HG03457 (cell line): ENCODE results near the gene PLEKHG5.
"Not testable (repeated sequence)": the region's sequence is repeated elsewhere in the genome, so short reads cannot be mapped to it uniquely, and the experiment has no call there.

Experiments
- ATAC-seq: cut with Tn5 transposase; IDR thresholded peaks from one replicate; pipeline ENCODE4 v1.9.1; 2021; ENCODE audit warnings: moderate number of reproducible peaks; ENCODE audit not compliant: unreplicated experiment

PLEKHG5 gene

GRCh38 chr1:6447818-6448748 is 43.4 kb downstream of the PLEKHG5 start:
- no peak for ATAC-seq

GRCh38 chr1:6447016-6447817 is 44.2 kb downstream of the PLEKHG5 start:
- no peak for ATAC-seq

GRCh38 chr1:6446665-6447015 is 44.8 kb downstream of the PLEKHG5 start:
- ATAC-seq: no peak

GRCh38 chr1:6445929-6446328 is 45.5 kb downstream of the PLEKHG5 start:
- not testable (repeated sequence) for ATAC-seq

GRCh38 chr1:6445062-6445763 is 46.3 kb downstream of the PLEKHG5 start:
- ATAC-seq: no peak

GRCh38 chr1:6444377-6444776 is 47.1 kb downstream of the PLEKHG5 start:
- no peak for ATAC-seq

GRCh38 chr1:6443339-6444115 is 47.9 kb downstream of the PLEKHG5 start:
- no peak for ATAC-seq

GRCh38 chr1:6441586-6441985 is 49.9 kb downstream of the PLEKHG5 start:
- no peak for ATAC-seq

- no peak for ATAC-seq
These were observed 51.0 kb downstream of the PLEKHG5 start for GRCh38 chr1:6440198-6441126.

GRCh38 chr1:6438047-6438525 is 53.4 kb downstream of the PLEKHG5 start:
- ATAC-seq: no peak

GRCh38 chr1:6437012-6437700 is 54.3 kb downstream of the PLEKHG5 start:
- ATAC-seq: not testable (repeated sequence)

GRCh38 chr1:6436277-6436676 is 55.2 kb downstream of the PLEKHG5 start:
- ATAC-seq: not testable (repeated sequence)

GRCh38 chr1:6435547-6435946 is 55.9 kb downstream of the PLEKHG5 start:
- no peak for ATAC-seq

GRCh38 chr1:6435129-6435528 is 56.3 kb downstream of the PLEKHG5 start:
- ATAC-seq: no peak

GRCh38 chr1:6434186-6434585 is 57.3 kb downstream of the PLEKHG5 start:
- ATAC-seq: no peak

- ATAC-seq: not testable (repeated sequence)
These were observed 59.6 kb downstream of the PLEKHG5 start for GRCh38 chr1:6431645-6432579.

GRCh38 chr1:6429660-6430411 is 61.6 kb downstream of the PLEKHG5 start:
- not testable (repeated sequence) for ATAC-seq
